Muscle of leg (tissue), 11 donors: ENCODE results near the gene DOCK8. TPM values are rescaled to one million over a fixed set of nuclear protein-coding genes. Genes with fewer than 3 reads are reported as not detected.

Source experiments
- DNase-seq: peaks from one replicate; pipeline ENCODE4 v3.0.0; 2013
- H3K27ac ChIP-seq: one replicate; pipeline ENCODE4 v1.5.1; 2013; ENCODE audit warnings: mild to moderate bottlenecking, low read length, control low read depth
- H3K27me3 ChIP-seq: one replicate; pipeline ENCODE4 v1.6.1; 2013; ENCODE audit warnings: low read length; ENCODE audit not compliant: control insufficient read depth, insufficient read depth
- H3K36me3 ChIP-seq: one replicate; pipeline ENCODE4 v1.6.1; 2013; ENCODE audit warnings: low read length; ENCODE audit not compliant: control insufficient read depth, insufficient read depth
- H3K4me1 ChIP-seq: one replicate; pipeline ENCODE4 v1.6.1; 2013; ENCODE audit warnings: low read length; ENCODE audit not compliant: control insufficient read depth, insufficient read depth
- H3K4me3 ChIP-seq: one replicate; pipeline ENCODE4 v1.5.1; 2013; ENCODE audit warnings: low read length, control low read depth
- H3K9me3 ChIP-seq: replicated peaks from 2 replicates; pipeline ENCODE4 v1.6.1; 2013; ENCODE audit warnings: low read depth, low read length; ENCODE audit not compliant: control insufficient read depth
- WGBS: methylation state at CpG from one replicate; pipeline ENCODE4 v1.1.5; 2013; ENCODE audit warnings: missing lambda C conversion rate; ENCODE audit not compliant: insufficient coverage; 5-methylcytosine and 5-hydroxymethylcytosine counted together
- polyA plus RNA-seq, 8 donors: library from polyadenylated mRNA; unstranded; fragments of 120-200 nt; gene quantifications; one replicate each; pipeline versions ENCODE4 v1.2.1 to v1.2.3, GENCODE V29; 2013; ENCODE audit warnings: inconsistent platforms in 1 of 8, low replicate concordance in 1 of 8; ENCODE audit not compliant: insufficient read length in 8 of 8, insufficient read depth in 1 of 8
- total RNA-seq: library from RNA; stranded (reverse); fragments of 120-200 nt; gene quantifications from one replicate; pipeline ENCODE4 v1.2.4, GENCODE V29; 2013

Gene DOCK8
- total and polyA plus RNA-seq, 9 donors: 3.2 to 8.4 (median 5.7) TPM

DNA sequence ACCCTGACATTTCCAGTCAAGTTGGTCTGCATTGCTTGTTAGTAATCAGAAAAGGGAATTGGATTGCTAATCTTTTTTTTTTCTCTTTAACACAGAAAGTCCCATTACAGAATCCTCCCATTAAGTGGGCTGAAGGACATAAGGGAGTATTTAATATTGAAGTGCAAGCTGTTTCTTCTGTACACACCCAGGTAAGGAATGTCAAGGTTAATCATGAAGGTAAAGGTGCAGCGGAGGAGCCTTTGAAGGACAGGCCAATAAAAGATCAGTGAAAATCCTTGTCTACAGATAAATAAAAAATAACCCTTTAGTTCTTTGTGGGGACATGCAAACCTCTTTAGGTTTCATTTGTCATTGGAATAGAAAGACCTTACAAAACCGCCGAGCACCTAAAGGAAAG is 161.4 kb downstream of the DOCK8 start:
- no peak for DNase-seq
- Histone ChIP-seq H3K9me3 (no peaks in the 10 kb centered on the region), H3K27me3 (no peaks in the 10 kb centered on the region), H3K36me3 (no peaks in the 10 kb centered on the region), H3K27ac (no peak overlapping the region), H3K4me3 (no peak overlapping the region), H3K4me1 (peaks cover 30% of the 10 kb centered on the region)
- WGBS: no CpG with 5 or more reads among the region's 3 CpGs

GRCh38 chr9:378263-378662 is 163.6 kb downstream of the DOCK8 start:
- H3K9me3 ChIP-seq: no peaks in the 10 kb centered on the region
- WGBS: 35% methylated on average over 2 of the region's 6 CpGs

DNA sequence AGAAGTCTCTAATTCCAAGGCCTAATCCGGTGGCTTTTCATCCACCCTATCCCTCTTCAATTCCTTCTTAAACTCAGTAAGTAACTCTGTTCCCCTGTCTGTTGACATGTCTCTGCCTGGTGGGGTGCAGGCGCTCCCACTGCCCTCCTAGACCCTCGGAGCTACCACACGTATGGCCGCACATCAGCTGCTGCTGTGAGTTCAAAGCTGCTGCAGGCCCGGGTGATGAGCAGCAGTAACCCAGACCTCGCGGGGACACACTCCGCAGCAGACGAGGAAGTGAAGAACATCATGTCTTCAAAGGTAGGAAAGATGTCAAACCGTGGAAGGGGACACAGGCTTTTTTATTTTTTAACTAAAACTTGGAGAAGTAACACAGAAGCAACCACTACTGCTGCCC is 167.7 kb downstream of the DOCK8 start:
- no peak for DNase-seq
- H3K4me3 ChIP-seq: no peak overlapping the region
- no peak overlapping the region for H3K27ac ChIP-seq
- H3K9me3 ChIP-seq: no peaks in the 10 kb centered on the region
- 88% methylated on average over 6 of the region's 11 CpGs for WGBS
- H3K36me3 ChIP-seq: no peaks in the 10 kb centered on the region
- H3K4me1 ChIP-seq: peaks cover 8% of the 10 kb centered on the region
- H3K27me3 ChIP-seq: no peaks in the 10 kb centered on the region

More at GRCh38 chr9:378263-378662, 163.6 kb downstream of the DOCK8 start:
- DNase-seq: no peak
- Histone ChIP-seq H3K27me3 (no peaks in the 10 kb centered on the region), H3K27ac (no peak overlapping the region), H3K4me1 (peaks cover 19% of the 10 kb centered on the region), H3K4me3 (no peak overlapping the region), H3K36me3 (no peaks in the 10 kb centered on the region)

DNA sequence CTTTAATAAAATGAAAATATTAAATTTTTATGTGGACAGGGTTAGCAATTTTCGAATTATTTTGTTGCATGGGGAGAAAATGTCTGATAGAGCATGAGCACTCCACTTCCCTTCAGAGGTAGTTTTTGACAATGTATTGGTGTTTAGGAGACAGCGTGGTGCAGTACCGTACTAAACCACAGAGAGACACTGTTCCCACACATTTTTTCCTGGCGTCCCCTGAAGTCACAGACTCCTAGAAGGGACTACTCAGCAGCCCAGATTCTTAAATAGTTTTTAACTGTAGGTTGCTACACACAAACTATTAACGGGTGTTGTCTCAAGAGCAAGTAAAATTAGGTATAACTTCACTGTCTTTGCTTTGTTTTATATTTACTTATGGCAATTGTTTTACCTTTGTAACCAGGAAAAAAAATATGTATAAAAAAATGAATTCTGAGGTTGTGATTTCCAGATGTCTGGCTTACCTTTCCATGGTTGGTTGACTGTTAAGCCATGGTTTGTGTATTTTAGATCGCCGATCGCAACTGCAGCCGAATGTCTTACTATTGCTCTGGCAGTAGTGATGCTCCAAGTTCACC is 171.2 kb downstream of the DOCK8 start:
- Histone ChIP-seq H3K9me3 (no peaks in the 10 kb centered on the region), H3K4me3 (no peak overlapping the region), H3K27me3 (no peaks in the 10 kb centered on the region), H3K36me3 (no peaks in the 10 kb centered on the region), H3K4me1 (no peaks in the 10 kb centered on the region), H3K27ac (no peak overlapping the region)
- WGBS: 44% methylated on average over 4 of the region's 9 CpGs
- peak; percentile 78 for DNase-seq

DNA sequence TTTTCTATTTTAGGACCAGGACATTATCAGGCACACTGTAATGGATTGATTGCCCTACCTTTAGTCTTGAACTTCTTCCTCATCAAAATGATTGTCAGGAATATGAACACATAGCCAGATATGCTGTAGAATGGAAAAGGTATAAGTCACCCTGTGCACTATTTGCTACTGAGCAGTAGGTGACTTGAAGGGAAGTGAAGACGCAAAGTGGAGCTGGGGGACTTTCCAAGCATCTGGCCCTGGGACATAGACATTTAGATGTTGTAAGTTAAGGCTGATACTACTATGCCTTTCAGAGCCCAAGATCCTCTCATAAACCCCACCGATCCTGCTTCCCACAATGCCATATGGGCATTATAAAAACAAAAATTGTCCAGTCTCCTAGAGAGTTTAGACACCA is 174.5 kb downstream of the DOCK8 start:
- Histone ChIP-seq H3K4me1 (no peaks in the 10 kb centered on the region), H3K36me3 (no peaks in the 10 kb centered on the region)
- no CpG with 5 or more reads among the region's 2 CpGs for WGBS

DNA sequence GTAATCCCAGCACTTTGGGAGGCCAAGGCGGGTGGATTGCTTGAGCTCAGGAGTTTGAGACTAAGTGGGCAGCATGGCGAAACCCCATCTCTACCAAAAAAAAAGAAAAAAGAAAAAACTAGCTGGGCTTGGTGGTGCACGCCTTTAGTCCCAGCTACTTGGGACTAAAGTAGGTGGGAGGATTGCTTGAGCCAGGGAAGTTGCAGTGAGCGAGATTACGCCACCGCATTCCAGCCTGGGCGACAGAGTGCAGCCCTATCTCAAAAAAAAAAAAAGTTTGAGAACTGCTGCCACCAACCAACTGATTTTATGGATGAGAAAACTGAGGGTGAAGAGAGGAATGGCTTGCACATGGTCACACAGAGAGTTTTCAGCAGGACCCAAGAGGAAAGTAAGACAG is 175.1 kb downstream of the DOCK8 start:
- Histone ChIP-seq H3K9me3 (no peaks in the 10 kb centered on the region), H3K27me3 (no peaks in the 10 kb centered on the region), H3K36me3 (no peaks in the 10 kb centered on the region), H3K27ac (no peak overlapping the region), H3K4me3 (no peak overlapping the region), H3K4me1 (no peaks in the 10 kb centered on the region)
- 74% methylated on average over 4 of the region's 7 CpGs for WGBS
- DNase-seq: no peak

More for the DNA sequence above, 174.5 kb downstream of the DOCK8 start:
- DNase-seq: no peak
- no peaks in the 10 kb centered on the region for H3K27me3 ChIP-seq
- H3K4me3 ChIP-seq: no peak overlapping the region
- no peaks in the 10 kb centered on the region for H3K9me3 ChIP-seq
- H3K27ac ChIP-seq: no peak overlapping the region

- no peaks in the 10 kb centered on the region for H3K27me3 ChIP-seq
- no CpG with 5 or more reads among the region's 2 CpGs for WGBS
- H3K36me3 ChIP-seq: no peaks in the 10 kb centered on the region
These were observed 177.6 kb downstream of the DOCK8 start for GRCh38 chr9:392077-392804.

GRCh38 chr9:394347-395052 is 179.8 kb downstream of the DOCK8 start:
- H3K4me3 ChIP-seq: no peak overlapping the region
- H3K9me3 ChIP-seq: no peaks in the 10 kb centered on the region
- WGBS: 100% methylated on average over 1 of the region's 3 CpGs
- no peaks in the 10 kb centered on the region for H3K4me1 ChIP-seq
- H3K36me3 ChIP-seq: no peaks in the 10 kb centered on the region
- H3K27me3 ChIP-seq: no peaks in the 10 kb centered on the region
- peak; percentile 41 for DNase-seq
- H3K27ac ChIP-seq: no peak overlapping the region

More at GRCh38 chr9:392077-392804, 177.6 kb downstream of the DOCK8 start:
- DNase-seq: no peak
- no peak overlapping the region for H3K27ac ChIP-seq
- no peaks in the 10 kb centered on the region for H3K9me3 ChIP-seq
- no peak overlapping the region for H3K4me3 ChIP-seq
- no peaks in the 10 kb centered on the region for H3K4me1 ChIP-seq

GRCh38 chr9:396396-396795 is 181.7 kb downstream of the DOCK8 start:
- Histone ChIP-seq H3K4me3 (no peak overlapping the region), H3K9me3 (no peaks in the 10 kb centered on the region), H3K4me1 (no peaks in the 10 kb centered on the region), H3K36me3 (no peaks in the 10 kb centered on the region), H3K27ac (no peak overlapping the region), H3K27me3 (no peaks in the 10 kb centered on the region)
- no peak for DNase-seq
- 75% methylated on average over 2 of the region's 3 CpGs for WGBS

GRCh38 chr9:398085-398484 is 183.4 kb downstream of the DOCK8 start:
- 60% methylated on average over 1 of the region's 5 CpGs for WGBS
- no peak overlapping the region for H3K4me3 ChIP-seq
- no peaks in the 10 kb centered on the region for H3K9me3 ChIP-seq
- no peak for DNase-seq
- H3K27ac ChIP-seq: no peak overlapping the region
- no peaks in the 10 kb centered on the region for H3K4me1 ChIP-seq
- no peaks in the 10 kb centered on the region for H3K36me3 ChIP-seq
- H3K27me3 ChIP-seq: no peaks in the 10 kb centered on the region
